AG04449 (cell line): ENCODE results near the gene SLC8A3.

Source experiments
- CTCF ChIA-PET: fragments of 350-600 bp; formaldehyde crosslinking; extraction: SDS; loops from one replicate; lab custom pipeline; 2021; ENCODE audit warnings: antibody characterized with exemption; lab: Yijun Ruan, JAX
- POLR2A ChIA-PET: fragments of 400-600, 350-600 bp; formaldehyde crosslinking; extraction: SDS; loops from one replicate; lab custom pipeline; 2020; ENCODE audit warnings: antibody characterized with exemption, inconsistent platforms; lab: Yijun Ruan, JAX
- DNase-seq: peaks from one replicate; pipeline ENCODE4 v3.0.0-alpha.2; 2010; ENCODE audit warnings: low read depth, low spot score
- H3K4me3 ChIP-seq: 2 replicates; pipeline ENCODE4 v1.5.1; 2011; ENCODE audit warnings: low read depth, mild to moderate bottlenecking, control low read depth, low read length
- TF ChIP-seq, protein P1 (sequence below): IDR thresholded peaks from one replicate; pipeline ENCODE4 v1.5.1; 2011; ENCODE audit warnings: mild to moderate bottlenecking, moderate library complexity, low read length, control low read depth, inconsistent platforms; ENCODE audit not compliant: insufficient read depth; ENCODE audit errors: missing control alignments

SLC8A3 gene

GRCh38 chr14:70043001-70043400, 145.8 kb downstream of the SLC8A3 start:
- CTCF ChIA-PET = no interaction called here
- POLR2A ChIA-PET = no interaction called here
- H3K4me3 ChIP-seq = no peak overlapping the region
- TF ChIP-seq, protein P1, sequence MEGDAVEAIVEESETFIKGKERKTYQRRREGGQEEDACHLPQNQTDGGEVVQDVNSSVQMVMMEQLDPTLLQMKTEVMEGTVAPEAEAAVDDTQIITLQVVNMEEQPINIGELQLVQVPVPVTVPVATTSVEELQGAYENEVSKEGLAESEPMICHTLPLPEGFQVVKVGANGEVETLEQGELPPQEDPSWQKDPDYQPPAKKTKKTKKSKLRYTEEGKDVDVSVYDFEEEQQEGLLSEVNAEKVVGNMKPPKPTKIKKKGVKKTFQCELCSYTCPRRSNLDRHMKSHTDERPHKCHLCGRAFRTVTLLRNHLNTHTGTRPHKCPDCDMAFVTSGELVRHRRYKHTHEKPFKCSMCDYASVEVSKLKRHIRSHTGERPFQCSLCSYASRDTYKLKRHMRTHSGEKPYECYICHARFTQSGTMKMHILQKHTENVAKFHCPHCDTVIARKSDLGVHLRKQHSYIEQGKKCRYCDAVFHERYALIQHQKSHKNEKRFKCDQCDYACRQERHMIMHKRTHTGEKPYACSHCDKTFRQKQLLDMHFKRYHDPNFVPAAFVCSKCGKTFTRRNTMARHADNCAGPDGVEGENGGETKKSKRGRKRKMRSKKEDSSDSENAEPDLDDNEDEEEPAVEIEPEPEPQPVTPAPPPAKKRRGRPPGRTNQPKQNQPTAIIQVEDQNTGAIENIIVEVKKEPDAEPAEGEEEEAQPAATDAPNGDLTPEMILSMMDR = no peak
- DNase-seq = no peak

GRCh38 chr14:70036665-70037064, 152.1 kb downstream of the SLC8A3 start:
- H3K4me3 ChIP-seq = no peak overlapping the region
- ChIA-PET POLR2A (no interaction called here), CTCF (no interaction called here)
- TF ChIP-seq, protein P1 = no peak
- DNase-seq = no peak

- CTCF ChIA-PET = interaction anchor here (0.9 to 1.5 kb wide), 2 partner anchors 10 to 216 kb away, joined by 3 to 6 read pairs; no protein-coding TSS in a partner anchor
- POLR2A ChIA-PET = no interaction called here
- DNase-seq = no peak
- no peak overlapping the region for H3K4me3 ChIP-seq
- TF ChIP-seq, protein P1 = no peak
These were observed 154.5 kb downstream of the SLC8A3 start for GRCh38 chr14:70034257-70034656.

- no peak for DNase-seq
- ChIA-PET POLR2A (no interaction called here), CTCF (interaction anchor here (1.5 kb wide), 1 partner anchor 215 kb away, joined by 6 read pairs; no protein-coding TSS in a partner anchor)
These were observed 155.2 kb downstream of the SLC8A3 start for GRCh38 chr14:70033561-70033960.

DNA sequence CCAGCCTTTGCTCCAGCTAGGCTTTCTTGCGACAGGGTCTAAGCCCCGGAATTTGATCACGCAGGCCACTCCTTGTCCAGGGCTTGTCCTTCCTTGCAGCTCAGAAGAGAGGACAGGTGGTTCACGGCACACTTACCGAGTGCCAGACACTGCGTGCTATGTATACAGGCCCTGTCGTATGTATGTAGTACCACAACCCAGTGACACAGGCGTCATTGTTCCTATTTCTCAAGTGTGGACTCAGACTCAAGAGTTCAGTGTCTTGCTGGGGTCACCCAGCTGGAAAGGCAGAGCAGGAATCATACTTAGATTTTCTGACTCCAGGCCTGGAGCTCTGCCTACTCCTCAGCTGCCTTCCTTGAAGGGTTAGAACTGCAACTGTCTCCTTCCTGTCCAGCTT, 155.6 kb downstream of the SLC8A3 start:
- CTCF ChIA-PET = interaction anchor here (1.5 kb wide), 1 partner anchor 215 kb away, joined by 6 read pairs; no protein-coding TSS in a partner anchor
- POLR2A ChIA-PET = no interaction called here
- no peak for DNase-seq

More at GRCh38 chr14:70033561-70033960, 155.2 kb downstream of the SLC8A3 start:
- TF ChIP-seq, protein P1 = no peak
- no peak overlapping the region for H3K4me3 ChIP-seq

GRCh38 chr14:70032447-70032846, 156.3 kb downstream of the SLC8A3 start:
- no peak for DNase-seq
- CTCF ChIA-PET = interaction anchor here (0.8 to 1.2 kb wide), 2 partner anchors 15 to 214 kb away, joined by 3 read pairs; no protein-coding TSS in a partner anchor

More for the DNA sequence above, 155.6 kb downstream of the SLC8A3 start:
- TF ChIP-seq, protein P1 = no peak
- H3K4me3 ChIP-seq = no peak overlapping the region

More at GRCh38 chr14:70032447-70032846, 156.3 kb downstream of the SLC8A3 start:
- POLR2A ChIA-PET = no interaction called here
- TF ChIP-seq, protein P1 = no peak
- no peak overlapping the region for H3K4me3 ChIP-seq
